Renal cortex interstitium (tissue), 11 donors: Measurements from ENCODE around the gene CDS2. TPM values are rescaled to one million over a fixed set of nuclear protein-coding genes. Genes with fewer than 3 reads are reported as not detected.

Source experiments
- DNase-seq, 11 donors: peaks; one replicate each; pipeline ENCODE4 v3.0.0-alpha.2; 2013; ENCODE audit warnings: low read depth in 9 of 11, low spot score in 4 of 11; ENCODE audit errors: extremely low read depth in 1 of 11
- polyA plus RNA-seq, 3 donors: library from polyadenylated mRNA; unstranded; fragments of 120-200 nt; gene quantifications; one replicate each; pipeline ENCODE4 v1.2.1, GENCODE V29; 2013; ENCODE audit not compliant: insufficient read length in 3 of 3

Gene CDS2
- polyA plus RNA-seq, 3 donors = 32.4 to 41.1 (median 39.7) TPM

GRCh38 chr20:5104479-5104878 is 22.3 kb upstream of the CDS2 start:
- DNase-seq = no peak

GRCh38 chr20:5109276-5109675 is 17.5 kb upstream of the CDS2 start:
- no peak for DNase-seq

- no peak for DNase-seq
Observed at GRCh38 chr20:5113615-5113986, 13.2 kb upstream of the CDS2 start.

GRCh38 chr20:5114403-5114802 is 12.4 kb upstream of the CDS2 start:
- no peak for DNase-seq

- no peak for DNase-seq
Observed at GRCh38 chr20:5116875-5117274, 9.9 kb upstream of the CDS2 start.

- DNase-seq = no peak
Observed at GRCh38 chr20:5118220-5119142, 8.3 kb upstream of the CDS2 start.

GRCh38 chr20:5119143-5119434 is 7.7 kb upstream of the CDS2 start:
- no peak for DNase-seq

- peak; percentile 80 to 96 (median 92) for DNase-seq
Observed at GRCh38 chr20:5119435-5120184, 7.2 kb upstream of the CDS2 start, which contains the start of gene PCNA. PCNA (minus strand) TSS chr20:5119958; CDS start chr20:5119798, 160 bp downstream.

- no peak for DNase-seq
Observed at GRCh38 chr20:5120185-5120476, 6.7 kb upstream of the CDS2 start.

- DNase-seq = no peak
Observed at GRCh38 chr20:5122873-5123260, 3.9 kb upstream of the CDS2 start.

- peak in 9 of 11 donors; percentile 33 to 67 (median 52) for DNase-seq
Observed at GRCh38 chr20:5127204-5127858, 523 bp downstream of the CDS2 start.

GRCh38 chr20:5127859-5128424 is 1.1 kb downstream of the CDS2 start:
- no peak for DNase-seq

GRCh38 chr20:5128886-5129285 is 2.1 kb downstream of the CDS2 start:
- no peak for DNase-seq

GRCh38 chr20:5131502-5131901 is 4.7 kb downstream of the CDS2 start:
- DNase-seq = no peak

GRCh38 chr20:5133998-5134397 is 7.2 kb downstream of the CDS2 start:
- DNase-seq = no peak

- no peak for DNase-seq
Observed at GRCh38 chr20:5135363-5136012, 8.7 kb downstream of the CDS2 start.

GRCh38 chr20:5136096-5136495 is 9.3 kb downstream of the CDS2 start:
- DNase-seq = no peak

GRCh38 chr20:5140195-5140594 is 13.4 kb downstream of the CDS2 start:
- DNase-seq = no peak

GRCh38 chr20:5141615-5142014 is 14.8 kb downstream of the CDS2 start:
- no peak for DNase-seq
